ENCODE measurements around the gene ANKRD53. TPM values are rescaled to one million over a fixed set of nuclear protein-coding genes. Genes with fewer than 3 reads are reported as not detected.

The ANKRD53 gene
- total and polyA plus RNA-seq, 4 donors, result 0.63 to 2.5 (median 0.76) TPM

DNA sequence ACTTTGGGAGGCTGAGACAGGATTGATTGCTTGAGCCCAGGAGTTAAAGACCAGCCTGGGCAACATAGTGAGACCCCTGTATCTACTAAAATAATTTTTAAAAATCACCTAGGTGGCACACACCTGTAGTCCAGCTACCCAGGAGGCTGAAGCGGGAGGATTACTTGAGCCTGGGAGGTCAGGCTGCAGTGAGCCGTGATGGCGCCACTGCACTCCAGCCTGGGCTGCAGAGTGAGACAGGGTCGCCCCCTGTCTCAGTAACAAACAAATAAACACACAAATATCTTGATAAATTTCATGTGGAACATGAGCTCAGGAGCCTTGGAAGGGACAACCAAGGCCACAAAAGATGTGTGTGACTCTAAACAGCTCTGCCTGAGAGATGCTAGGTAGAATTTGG, 11.7 kb upstream of the ANKRD53 start:
- 73 to 74% methylated on average over 4 of the region's 4 CpGs for WGBS, 2 donors
- H3K27me3 ChIP-seq (ENCODE audit: control insufficient read depth in 3 of 3, insufficient read depth in 3 of 3, low read length in 2 of 3), result peaks cover 0 to 44% (median 12%) of the 10 kb centered on the region in 3 donors
- peaks cover 0 to 8% (median 0%) of the 10 kb centered on the region in 5 donors for H3K4me1 ChIP-seq (ENCODE audit: control insufficient read depth in 5 of 5, insufficient read depth in 5 of 5, low read length in 5 of 5)
- no peaks in the 10 kb centered on the region for H3K9me3 ChIP-seq (ENCODE audit: control insufficient read depth in 4 of 4, insufficient read depth in 3 of 4, low read length in 3 of 4)
- H3K36me3 ChIP-seq (ENCODE audit: control insufficient read depth in 4 of 4, insufficient read depth in 4 of 4, low read length in 4 of 4), result no peaks in the 10 kb centered on the region
- no peak overlapping the region for H3K9ac ChIP-seq (ENCODE audit: insufficient read depth in 1 of 2, low read length in 2 of 2)
- H3K4me3 ChIP-seq, result no peak overlapping the region
- DNase-seq, result no peak
- TF ChIP-seq, protein P1, sequence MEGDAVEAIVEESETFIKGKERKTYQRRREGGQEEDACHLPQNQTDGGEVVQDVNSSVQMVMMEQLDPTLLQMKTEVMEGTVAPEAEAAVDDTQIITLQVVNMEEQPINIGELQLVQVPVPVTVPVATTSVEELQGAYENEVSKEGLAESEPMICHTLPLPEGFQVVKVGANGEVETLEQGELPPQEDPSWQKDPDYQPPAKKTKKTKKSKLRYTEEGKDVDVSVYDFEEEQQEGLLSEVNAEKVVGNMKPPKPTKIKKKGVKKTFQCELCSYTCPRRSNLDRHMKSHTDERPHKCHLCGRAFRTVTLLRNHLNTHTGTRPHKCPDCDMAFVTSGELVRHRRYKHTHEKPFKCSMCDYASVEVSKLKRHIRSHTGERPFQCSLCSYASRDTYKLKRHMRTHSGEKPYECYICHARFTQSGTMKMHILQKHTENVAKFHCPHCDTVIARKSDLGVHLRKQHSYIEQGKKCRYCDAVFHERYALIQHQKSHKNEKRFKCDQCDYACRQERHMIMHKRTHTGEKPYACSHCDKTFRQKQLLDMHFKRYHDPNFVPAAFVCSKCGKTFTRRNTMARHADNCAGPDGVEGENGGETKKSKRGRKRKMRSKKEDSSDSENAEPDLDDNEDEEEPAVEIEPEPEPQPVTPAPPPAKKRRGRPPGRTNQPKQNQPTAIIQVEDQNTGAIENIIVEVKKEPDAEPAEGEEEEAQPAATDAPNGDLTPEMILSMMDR (IDR thresholded peaks at IDR 0.05; ENCODE audit: control extremely low read depth, extremely low read depth), result no peak
- H3K27ac ChIP-seq (ENCODE audit: low read depth in 1 of 2, low read length in 1 of 2), result no peak overlapping the region
- no peak for ATAC-seq (ENCODE audit: insufficient read depth, low FRiP score)

GRCh38 chr2:70967189-70967588, 11.2 kb upstream of the ANKRD53 start:
- TF ChIP-seq, protein P1 (IDR thresholded peaks at IDR 0.05; ENCODE audit: control extremely low read depth, extremely low read depth), result no peak
- no peak for ATAC-seq (ENCODE audit: insufficient read depth, low FRiP score)
- Histone ChIP-seq H3K27ac (ENCODE audit: low read depth in 1 of 2, low read length in 1 of 2) (no peak overlapping the region), H3K4me3 (no peak overlapping the region), H3K9me3 (ENCODE audit: control insufficient read depth in 4 of 4, insufficient read depth in 3 of 4, low read length in 3 of 4) (no peaks in the 10 kb centered on the region), H3K4me1 (ENCODE audit: control insufficient read depth in 5 of 5, insufficient read depth in 5 of 5, low read length in 5 of 5) (peaks cover 0 to 8% (median 0%) of the 10 kb centered on the region in 5 donors), H3K36me3 (ENCODE audit: control insufficient read depth in 4 of 4, insufficient read depth in 4 of 4, low read length in 4 of 4) (no peaks in the 10 kb centered on the region), H3K27me3 (ENCODE audit: control insufficient read depth in 3 of 3, insufficient read depth in 3 of 3, low read length in 2 of 3) (peaks cover 0 to 44% (median 12%) of the 10 kb centered on the region in 3 donors), H3K9ac (ENCODE audit: insufficient read depth in 1 of 2, low read length in 2 of 2) (no peak overlapping the region)
- no peak for DNase-seq
- 70 to 75% methylated on average over 4 of the region's 4 CpGs for WGBS, 2 donors

DNA sequence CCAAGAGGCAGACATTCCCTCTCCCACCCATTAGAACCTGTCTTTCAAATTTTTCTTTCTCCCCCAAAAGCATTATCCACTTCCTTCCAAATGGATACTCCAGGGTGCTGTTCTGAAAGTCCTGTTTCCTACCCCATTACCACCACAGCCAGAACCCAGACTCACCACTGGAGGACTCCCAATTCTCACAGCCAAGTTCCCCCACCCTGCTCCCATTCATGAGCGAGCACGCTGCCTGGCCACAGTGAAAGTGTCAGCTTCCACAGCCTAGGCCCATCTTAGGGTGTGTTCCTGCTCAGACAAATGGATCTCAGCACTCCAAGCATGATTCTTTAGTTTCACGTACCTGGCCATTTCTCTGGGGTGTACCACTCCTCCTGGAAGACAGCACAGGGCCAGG, 3.8 kb upstream of the ANKRD53 start:
- TF ChIP-seq, protein P1 (IDR thresholded peaks at IDR 0.05; ENCODE audit: control extremely low read depth, extremely low read depth), result no peak
- WGBS, 2 donors, result 93 to 95% methylated on average over 3 of the region's 3 CpGs
- no peak for DNase-seq
- Histone ChIP-seq H3K9me3 (ENCODE audit: control insufficient read depth in 4 of 4, insufficient read depth in 3 of 4, low read length in 3 of 4) (no peaks in the 10 kb centered on the region), H3K4me3 (no peak overlapping the region), H3K36me3 (ENCODE audit: control insufficient read depth in 4 of 4, insufficient read depth in 4 of 4, low read length in 4 of 4) (no peaks in the 10 kb centered on the region), H3K27me3 (ENCODE audit: control insufficient read depth in 3 of 3, insufficient read depth in 3 of 3, low read length in 2 of 3) (peaks cover 0 to 7% (median 0%) of the 10 kb centered on the region in 3 donors), H3K27ac (ENCODE audit: low read depth in 1 of 2, low read length in 1 of 2) (no peak overlapping the region), H3K9ac (ENCODE audit: insufficient read depth in 1 of 2, low read length in 2 of 2) (no peak overlapping the region), H3K4me1 (ENCODE audit: control insufficient read depth in 5 of 5, insufficient read depth in 5 of 5, low read length in 5 of 5) (peaks cover 0 to 11% (median 6%) of the 10 kb centered on the region in 5 donors)
- no peak for ATAC-seq (ENCODE audit: insufficient read depth, low FRiP score)

DNA sequence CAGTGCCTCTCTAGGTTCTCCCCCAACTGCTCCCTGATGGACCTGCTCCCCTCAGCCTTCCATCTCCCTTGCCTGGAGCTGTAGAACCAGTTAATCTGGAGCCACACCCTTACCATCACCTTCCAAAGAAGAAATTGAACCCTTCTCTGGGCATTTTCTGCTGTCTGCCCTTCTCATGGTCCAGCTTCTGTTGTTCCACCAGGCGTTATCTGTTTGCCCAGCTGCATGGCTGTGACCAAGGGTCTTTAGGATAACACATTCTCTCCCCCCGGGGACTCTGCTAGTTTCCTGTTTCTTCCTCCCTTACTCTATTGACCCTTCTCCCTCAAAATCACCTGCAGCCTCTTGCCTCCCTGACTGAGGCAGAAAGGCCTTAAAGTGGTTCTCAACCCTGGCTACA, 3.2 kb upstream of the ANKRD53 start:
- no peak for DNase-seq
- Histone ChIP-seq H3K4me3 (no peak overlapping the region), H3K36me3 (ENCODE audit: control insufficient read depth in 4 of 4, insufficient read depth in 4 of 4, low read length in 4 of 4) (no peaks in the 10 kb centered on the region), H3K9me3 (ENCODE audit: control insufficient read depth in 4 of 4, insufficient read depth in 3 of 4, low read length in 3 of 4) (no peaks in the 10 kb centered on the region), H3K9ac (ENCODE audit: insufficient read depth in 1 of 2, low read length in 2 of 2) (no peak overlapping the region), H3K27ac (ENCODE audit: low read depth in 1 of 2, low read length in 1 of 2) (no peak overlapping the region), H3K4me1 (ENCODE audit: control insufficient read depth in 5 of 5, insufficient read depth in 5 of 5, low read length in 5 of 5) (peaks cover 0 to 11% (median 6%) of the 10 kb centered on the region in 5 donors), H3K27me3 (ENCODE audit: control insufficient read depth in 3 of 3, insufficient read depth in 3 of 3, low read length in 2 of 3) (peaks cover 0 to under 1% (median 0%) of the 10 kb centered on the region in 3 donors)
- WGBS, 2 donors, result 81 to 83% methylated on average over 2 of the region's 2 CpGs
- ATAC-seq (ENCODE audit: insufficient read depth, low FRiP score), result no peak
- TF ChIP-seq, protein P1 (IDR thresholded peaks at IDR 0.05; ENCODE audit: control extremely low read depth, extremely low read depth), result no peak

Data from lung (tissue), 12 donors.